Activated T-helper 1 cell treated with anti-CD3 and anti-CD28 coated beads, Interleukin-12 subunit alpha, Interleukin-12 subunit beta, Interleukin-2, Interleukin-4 antibody, amounts not matched to agents 30 ng/mL and 10 ng/mL and 1 ng/mL, durations not matched to agents 14 hours and 24 hours and 36 hours (primary cell): ENCODE data around the gene YWHAG. TPM values are rescaled to one million over a fixed set of nuclear protein-coding genes. Genes with fewer than 3 reads are reported as not detected.
"Not testable (repeated sequence)": the region's sequence is repeated elsewhere in the genome, so short reads cannot be mapped to it uniquely, and the experiment has no call there.

Experiments
- DNase-seq: peaks from one replicate; pipeline ENCODE4 v3.0.0; 2021; ENCODE audit warnings: low spot score
- H3K27ac Mint-ChIP-seq: one replicate; pipeline ENCODE4 v1.8.0; 2021; ENCODE audit warnings: mild to moderate bottlenecking, mixed read lengths
- H3K27me3 Mint-ChIP-seq: one replicate; pipeline ENCODE4 v1.8.0; 2022; ENCODE audit warnings: mild to moderate bottlenecking, moderate library complexity, mixed read lengths; ENCODE audit not compliant: insufficient read depth
- H3K36me3 Mint-ChIP-seq: one replicate; pipeline ENCODE4 v1.8.0; 2021; ENCODE audit warnings: low read depth, mixed read lengths
- H3K4me1 Mint-ChIP-seq: one replicate; pipeline ENCODE4 v1.8.0; 2021; ENCODE audit warnings: low read depth, mixed read lengths
- H3K4me3 Mint-ChIP-seq: one replicate; pipeline ENCODE4 v1.8.0; 2021; ENCODE audit warnings: mild to moderate bottlenecking, moderate library complexity, mixed read lengths
- H3K9me3 Mint-ChIP-seq: one replicate; pipeline ENCODE4 v1.8.0; 2021; ENCODE audit warnings: mixed read lengths
- intact Hi-C: fragments of 100-400 bp; cut with micrococcal nuclease; formaldehyde crosslinking; loops from one replicate; pipeline ENCODE4 v1.15.1; 2024
- total RNA-seq: library from RNA; stranded (reverse); gene quantifications from 2 replicates; pipeline ENCODE4 v1.2.3, GENCODE V29; 2022

The YWHAG gene
- total RNA-seq, 1 donor from 2014 or later: 165 TPM

DNA sequence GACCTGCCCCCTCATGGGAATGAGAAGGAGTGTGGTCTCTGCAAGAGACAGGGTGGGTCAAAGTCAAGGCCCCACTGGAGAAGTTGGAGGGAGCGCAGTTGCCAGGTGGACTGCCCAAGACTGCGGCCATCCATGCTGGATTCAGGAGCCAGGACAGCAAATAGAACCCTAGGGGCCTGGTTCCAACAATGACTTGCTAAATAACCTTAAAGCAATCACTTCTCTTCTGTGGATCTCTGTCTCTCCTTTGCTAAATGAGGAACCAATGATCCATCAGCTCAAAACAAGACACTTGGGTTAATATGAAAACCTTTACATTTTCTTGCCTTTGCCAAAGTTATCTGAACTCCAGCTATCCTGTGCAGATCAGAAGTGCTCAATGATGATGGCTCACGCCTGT, 12.6 kb upstream of the YWHAG start:
- peaks cover 16% of the 10 kb centered on the region for H3K27me3 Mint-ChIP-seq
- H3K9me3 Mint-ChIP-seq: no peaks in the 10 kb centered on the region
- intact Hi-C loops: no loop called here
- no peak overlapping the region for H3K27ac Mint-ChIP-seq
- H3K4me3 Mint-ChIP-seq: no peak overlapping the region
- peaks cover 8% of the 10 kb centered on the region for H3K4me1 Mint-ChIP-seq
- no peak for DNase-seq
- no peaks in the 10 kb centered on the region for H3K36me3 Mint-ChIP-seq

DNA sequence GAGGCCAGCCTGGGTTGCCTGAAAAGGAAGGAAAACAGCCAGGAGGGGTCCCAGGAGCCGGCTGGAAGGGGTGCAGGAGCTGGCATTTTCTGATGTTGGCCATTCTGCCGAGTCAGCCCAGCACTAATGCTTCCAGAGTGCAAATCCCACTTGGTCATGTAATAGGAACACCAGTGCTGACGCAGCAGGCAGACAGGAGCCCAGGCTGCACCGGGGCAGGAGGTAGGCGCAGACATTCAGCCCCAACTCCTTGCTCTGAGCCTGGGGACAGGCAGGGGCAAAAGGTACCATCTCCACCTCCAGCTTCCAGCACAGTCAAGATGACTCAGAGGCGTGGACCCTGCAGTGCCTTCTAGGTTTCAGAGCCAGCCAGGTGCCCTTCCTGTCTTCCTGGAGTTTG, 10.2 kb upstream of the YWHAG start:
- no peaks in the 10 kb centered on the region for H3K36me3 Mint-ChIP-seq
- H3K27me3 Mint-ChIP-seq: peaks cover 13% of the 10 kb centered on the region
- intact Hi-C loops: no loop called here
- no peak for DNase-seq
- H3K4me1 Mint-ChIP-seq: peaks cover 18% of the 10 kb centered on the region
- H3K27ac Mint-ChIP-seq: no peak overlapping the region
- H3K9me3 Mint-ChIP-seq: no peaks in the 10 kb centered on the region
- H3K4me3 Mint-ChIP-seq: no peak overlapping the region

DNA sequence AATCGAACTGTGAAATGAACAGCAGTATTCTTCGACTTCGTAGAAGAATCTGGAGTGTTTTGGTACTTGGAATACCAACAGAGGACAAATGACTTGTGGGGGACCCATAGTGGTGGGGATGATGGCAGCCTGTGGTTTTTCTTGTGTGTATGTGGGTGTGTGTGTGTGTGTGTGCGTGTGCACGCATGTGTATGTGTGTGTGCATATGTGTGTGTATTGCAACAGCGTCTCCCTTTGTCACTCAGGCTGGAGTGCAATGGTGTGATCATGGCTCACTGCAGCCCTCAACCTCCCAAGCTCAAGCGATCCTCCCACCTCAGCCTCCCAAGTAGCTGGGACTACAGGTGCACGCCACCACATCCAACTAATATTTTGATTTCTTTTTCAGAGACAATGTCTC, 9.4 kb upstream of the YWHAG start:
- peaks cover 17% of the 10 kb centered on the region for H3K4me1 Mint-ChIP-seq
- intact Hi-C loops: no loop called here
- no peak overlapping the region for H3K27ac Mint-ChIP-seq
- peaks cover 9% of the 10 kb centered on the region for H3K27me3 Mint-ChIP-seq
- H3K9me3 Mint-ChIP-seq: no peaks in the 10 kb centered on the region
- H3K36me3 Mint-ChIP-seq: no peaks in the 10 kb centered on the region
- DNase-seq: no peak
- no peak overlapping the region for H3K4me3 Mint-ChIP-seq

- intact Hi-C loops: loop anchor here (1.0 kb wide), 1 partner anchor 198 kb away; no protein-coding TSS in a partner anchor
- no peak for DNase-seq
- peaks cover 20% of the 10 kb centered on the region for H3K4me1 Mint-ChIP-seq
- peak overlapping the region; percentile 44 for H3K4me3 Mint-ChIP-seq
- H3K36me3 Mint-ChIP-seq: no peaks in the 10 kb centered on the region
- peaks cover 5% of the 10 kb centered on the region for H3K27me3 Mint-ChIP-seq
- peak overlapping the region; percentile 88 for H3K27ac Mint-ChIP-seq
- H3K9me3 Mint-ChIP-seq: no peaks in the 10 kb centered on the region
These were observed 5.4 kb upstream of the YWHAG start for GRCh38 chr7:76364198-76364584.

DNA sequence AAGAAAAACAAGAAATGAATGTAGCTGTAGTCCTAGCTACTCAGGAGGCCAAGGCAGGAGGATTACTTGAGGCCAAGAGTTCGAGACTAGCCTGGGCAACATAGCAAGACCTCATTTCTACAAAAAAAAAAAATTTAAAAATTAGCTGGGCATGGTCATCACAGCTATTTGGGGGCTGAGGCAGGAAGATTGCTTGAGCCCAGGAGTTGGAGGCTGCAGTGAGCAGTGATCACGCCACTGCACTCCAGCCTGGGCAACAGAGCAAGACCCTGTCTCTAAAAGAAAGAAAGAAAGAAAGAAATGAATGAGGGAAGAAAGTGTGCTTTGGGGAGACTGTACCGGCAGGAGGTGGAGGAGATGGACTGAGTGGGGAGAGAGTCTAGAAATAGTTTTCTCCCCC, 5.0 kb upstream of the YWHAG start:
- H3K4me3 Mint-ChIP-seq, H3K27me3 Mint-ChIP-seq, H3K36me3 Mint-ChIP-seq, H3K27ac Mint-ChIP-seq, H3K9me3 Mint-ChIP-seq, DNase-seq: not testable (repeated sequence)
- peaks cover 20% of the 10 kb centered on the region for H3K4me1 Mint-ChIP-seq
- intact Hi-C loops: loop anchor here (1.0 kb wide), 1 partner anchor 197 kb away; no protein-coding TSS in a partner anchor

DNA sequence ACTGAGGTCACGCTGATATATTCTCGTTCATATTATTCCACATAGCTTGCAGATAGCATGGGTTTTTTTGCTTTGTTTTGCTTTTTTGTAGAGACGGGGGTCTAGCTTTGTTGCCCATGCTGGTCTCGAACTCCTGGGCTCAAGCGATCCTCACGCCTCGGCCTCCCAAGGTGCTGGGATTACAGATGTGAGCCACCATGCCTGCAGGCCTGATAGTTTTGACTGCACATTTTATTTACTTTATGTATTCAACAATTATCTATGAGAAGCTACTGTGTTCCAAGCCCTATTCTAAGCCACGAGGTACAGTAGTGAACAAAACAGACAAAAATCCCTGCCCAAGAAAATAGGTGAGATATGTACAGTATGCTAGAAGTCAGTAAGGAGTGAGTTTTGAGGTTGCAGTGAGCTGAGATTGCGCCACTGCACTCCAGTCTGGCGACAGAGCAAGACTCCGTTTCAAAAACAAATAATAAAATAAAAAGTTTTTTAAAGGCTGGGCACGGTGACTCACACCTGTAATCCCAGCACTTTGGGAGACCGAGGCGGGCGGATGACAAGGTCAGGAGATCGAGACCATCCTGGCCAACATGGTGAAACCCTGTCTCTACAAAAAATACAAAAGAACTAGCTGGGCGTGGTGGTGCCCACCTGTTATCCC, 1.3 kb upstream of the YWHAG start:
- Mint-ChIP-seq H3K27ac (peak overlapping the region; percentile 96), H3K4me1 (peaks cover 47% of the 10 kb centered on the region), H3K4me3 (peak overlapping the region; percentile 88), H3K9me3 (no peaks in the 10 kb centered on the region), H3K27me3 (no peaks in the 10 kb centered on the region), H3K36me3 (peaks cover 25% of the 10 kb centered on the region)
- no peak for DNase-seq
- intact Hi-C loops: loop anchor here (1.0 to 10.0 kb wide), 7 partner anchors 33 to 1177 kb away; partner anchors contain the start of gene PTPN12

DNA sequence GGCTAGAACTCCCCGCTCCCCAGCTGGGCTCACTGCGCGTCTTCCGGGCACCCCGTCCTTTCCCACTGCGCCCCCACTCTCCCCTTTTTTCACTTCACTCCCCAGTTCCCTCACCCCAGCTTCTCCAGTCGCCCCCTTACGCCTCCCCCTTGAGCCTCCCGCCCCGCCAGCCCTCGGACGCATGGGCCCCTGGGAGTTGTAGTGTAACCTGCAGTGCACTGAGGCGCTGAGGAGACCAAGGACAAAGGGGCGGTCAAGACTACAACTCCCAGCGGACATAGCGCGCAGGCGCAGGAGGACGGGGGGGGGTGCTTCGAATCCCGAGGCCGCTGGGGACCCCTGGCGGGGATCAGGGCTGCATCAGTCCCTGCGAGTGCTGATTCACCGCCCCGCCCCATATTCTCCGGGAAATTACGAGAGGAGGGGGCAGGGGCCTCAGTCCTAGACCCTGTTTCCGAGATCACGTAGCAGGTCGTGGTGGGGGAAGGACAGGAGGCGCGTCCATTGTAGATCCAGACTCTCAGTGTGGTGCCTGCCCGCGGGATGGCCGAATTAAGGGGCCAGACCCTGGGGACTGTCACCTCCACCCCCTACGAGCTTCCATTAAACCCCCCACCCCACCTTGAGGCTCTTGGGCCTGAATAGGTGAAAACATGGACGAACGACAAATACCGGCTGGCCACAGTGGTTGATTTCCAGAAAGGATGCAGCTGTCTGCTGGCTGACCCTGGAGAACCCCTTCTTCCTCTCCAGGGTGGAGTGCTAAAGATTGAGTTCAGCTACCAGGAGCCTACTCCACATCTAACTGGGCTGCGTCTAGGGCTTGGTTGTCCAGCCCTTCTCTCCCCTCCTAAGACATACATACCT, 553 bp upstream of the YWHAG start:
- Mint-ChIP-seq H3K27ac (peak overlapping the region; percentile 96), H3K36me3 (peaks cover 32% of the 10 kb centered on the region), H3K4me3 (peak overlapping the region; percentile 88), H3K27me3 (no peaks in the 10 kb centered on the region), H3K9me3 (no peaks in the 10 kb centered on the region), H3K4me1 (peaks cover 48% of the 10 kb centered on the region)
- intact Hi-C loops: loop anchor here (1.0 to 10.0 kb wide), 7 partner anchors 34 to 1177 kb away; partner anchors contain the start of gene PTPN12
- DNase-seq: peak; percentile 92

DNA sequence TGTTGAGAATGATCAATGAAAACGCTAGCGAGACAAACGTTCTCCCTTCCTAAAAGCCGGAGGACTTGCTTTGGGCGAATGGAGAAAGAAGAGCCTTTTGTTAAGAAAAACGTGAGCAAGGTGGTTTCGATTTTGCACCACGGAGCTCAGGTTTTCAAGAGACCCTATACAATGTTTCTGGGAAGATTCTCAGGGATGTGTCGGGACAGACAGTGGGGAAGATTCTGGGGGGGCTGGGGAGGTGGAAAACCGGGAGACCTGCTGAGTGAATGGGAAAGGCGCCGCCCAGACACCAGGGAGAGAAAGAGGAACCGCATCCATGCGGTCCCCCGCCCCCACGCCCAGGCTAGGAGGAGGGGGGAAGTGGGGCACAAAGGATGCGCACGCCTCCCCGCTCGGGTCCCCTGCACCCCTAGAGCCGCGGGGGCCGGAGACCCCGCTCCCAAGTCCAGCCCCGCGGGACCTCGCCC, 745 bp downstream of the YWHAG start:
- no peaks in the 10 kb centered on the region for H3K9me3 Mint-ChIP-seq
- peaks cover 42% of the 10 kb centered on the region for H3K4me1 Mint-ChIP-seq
- intact Hi-C loops: loop anchor here (2.0 to 10.0 kb wide), 2 partner anchors 833 to 1179 kb away; partner anchors contain the start of gene PTPN12

DNA sequence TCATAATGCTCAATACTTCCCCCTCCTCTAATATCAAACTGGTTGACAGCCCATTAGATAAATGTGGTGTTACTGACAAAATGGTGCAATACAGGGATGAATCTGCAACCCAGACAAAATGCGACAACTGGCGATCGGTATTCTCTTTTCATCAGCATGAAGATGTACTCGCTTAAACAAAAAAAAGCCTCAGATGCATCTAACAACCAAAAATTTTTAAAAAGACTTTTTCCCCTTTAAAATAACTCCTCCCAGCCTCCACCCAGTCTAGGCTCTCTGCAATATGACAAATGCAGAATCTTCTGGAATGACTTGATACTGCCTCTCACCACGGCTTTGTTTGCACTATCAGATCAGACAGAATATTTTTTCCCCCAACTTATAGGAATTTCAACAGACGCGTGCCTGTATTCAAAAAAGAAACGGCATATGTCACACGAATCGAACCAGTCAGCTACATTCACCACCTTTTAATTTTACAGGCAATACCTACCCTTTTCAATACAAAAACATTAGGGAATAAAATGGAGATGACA, 1.2 kb downstream of the YWHAG start:
- no peaks in the 10 kb centered on the region for H3K9me3 Mint-ChIP-seq
- peaks cover 46% of the 10 kb centered on the region for H3K4me1 Mint-ChIP-seq
- no peak for DNase-seq
- H3K27me3 Mint-ChIP-seq: no peaks in the 10 kb centered on the region
- H3K27ac Mint-ChIP-seq: peak overlapping the region; percentile 96
- peak overlapping the region; percentile 96 for H3K4me3 Mint-ChIP-seq
- intact Hi-C loops: loop anchor here (2.0 to 10.0 kb wide), 3 partner anchors 15 to 1179 kb away; partner anchors contain the start of gene PTPN12
- H3K36me3 Mint-ChIP-seq: peaks cover 32% of the 10 kb centered on the region

More for the DNA sequence above, 745 bp downstream of the YWHAG start:
- H3K4me3 Mint-ChIP-seq: peak overlapping the region; percentile 96
- H3K27ac Mint-ChIP-seq: peak overlapping the region; percentile 96
- peaks cover 32% of the 10 kb centered on the region for H3K36me3 Mint-ChIP-seq
- peak; percentile 37 for DNase-seq
- H3K27me3 Mint-ChIP-seq: no peaks in the 10 kb centered on the region

- peak overlapping the region; percentile 96 for H3K4me3 Mint-ChIP-seq
- H3K4me1 Mint-ChIP-seq: peaks cover 53% of the 10 kb centered on the region
- no peaks in the 10 kb centered on the region for H3K27me3 Mint-ChIP-seq
- H3K9me3 Mint-ChIP-seq: no peaks in the 10 kb centered on the region
- H3K27ac Mint-ChIP-seq: peak overlapping the region; percentile 96
- intact Hi-C loops: loop anchor here (2.0 to 10.0 kb wide), 2 partner anchors 14 to 832 kb away; no protein-coding TSS in a partner anchor
- DNase-seq: no peak
- peaks cover 33% of the 10 kb centered on the region for H3K36me3 Mint-ChIP-seq
These were observed 2.0 kb downstream of the YWHAG start for GRCh38 chr7:76356823-76357222.

DNA sequence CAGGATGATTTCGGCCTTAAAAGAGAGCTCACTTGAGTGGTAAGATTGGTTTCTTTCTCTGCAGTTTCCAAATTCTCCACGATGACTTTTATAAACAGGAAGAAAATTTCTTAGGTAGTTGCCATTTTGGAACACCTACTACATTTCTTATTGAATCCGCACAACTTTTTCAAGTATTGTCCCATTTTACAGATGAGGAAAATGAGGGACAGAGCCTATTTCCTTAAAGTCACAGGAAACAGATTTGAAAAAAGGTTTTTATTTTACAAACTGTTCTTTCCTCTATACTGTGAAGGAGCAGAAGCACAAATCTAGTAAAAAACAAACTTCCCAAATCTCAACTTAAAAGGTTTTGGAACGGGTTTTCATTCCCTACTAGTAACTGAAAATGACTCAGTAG, 2.7 kb downstream of the YWHAG start:
- no peak for DNase-seq
- Mint-ChIP-seq H3K27ac (no peak overlapping the region), H3K36me3 (peaks cover 38% of the 10 kb centered on the region), H3K27me3 (no peaks in the 10 kb centered on the region), H3K9me3 (no peaks in the 10 kb centered on the region), H3K4me3 (peak overlapping the region; percentile 48), H3K4me1 (peaks cover 59% of the 10 kb centered on the region)
- intact Hi-C loops: loop anchor here (2.0 to 10.0 kb wide), 2 partner anchors 13 to 831 kb away; no protein-coding TSS in a partner anchor

DNA sequence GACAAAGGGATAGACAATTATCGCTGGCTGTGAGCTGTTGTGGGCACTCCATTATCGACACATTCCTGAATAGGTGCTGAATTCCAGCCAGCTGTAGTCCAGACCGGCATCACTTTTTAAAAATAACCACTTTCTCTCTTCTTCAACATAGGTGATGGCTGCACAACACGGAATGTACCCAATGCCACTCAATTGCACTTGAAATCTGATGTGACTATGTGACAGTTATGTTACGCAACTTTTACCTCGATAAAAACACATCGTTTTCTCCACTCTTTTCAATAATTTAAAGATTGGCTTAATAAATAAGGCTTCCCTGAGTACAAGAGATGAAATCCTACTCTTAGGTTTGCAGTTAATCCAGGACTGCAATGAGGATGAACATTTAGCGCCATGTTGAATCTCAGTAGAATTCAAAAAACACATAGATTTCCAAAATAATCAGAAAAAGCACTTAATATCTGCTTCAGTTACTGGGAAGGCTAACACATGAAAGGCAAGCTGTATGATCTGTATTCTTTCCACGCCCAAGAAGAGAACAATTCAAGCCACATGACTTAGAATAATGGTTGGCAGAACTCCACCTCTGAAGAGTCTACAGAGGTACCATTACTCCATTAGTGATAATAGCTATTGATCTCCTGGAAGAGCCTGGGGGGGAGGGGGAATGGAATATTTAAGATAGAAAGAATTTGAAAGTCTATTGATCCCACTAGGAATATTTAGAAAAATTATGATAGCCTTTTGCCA, 3.6 kb downstream of the YWHAG start:
- Mint-ChIP-seq H3K27me3 (no peaks in the 10 kb centered on the region), H3K9me3 (no peaks in the 10 kb centered on the region), H3K36me3 (peaks cover 39% of the 10 kb centered on the region), H3K4me3 (no peak overlapping the region), H3K27ac (no peak overlapping the region), H3K4me1 (peaks cover 61% of the 10 kb centered on the region)
- no peak for DNase-seq
- intact Hi-C loops: loop anchor here (10.0 kb wide), 1 partner anchor 830 kb away; no protein-coding TSS in a partner anchor
